T1000 (cell line): ENCODE results near the gene TMCC1.
A peak's percentile ranks its signal among the peaks of the same experiment; 100 is the strongest.
"Not testable (repeated sequence)": the region's sequence is repeated elsewhere in the genome, so short reads cannot be mapped to it uniquely, and the experiment has no call there.

Source experiments
- DNase-seq: peaks from one replicate; lab custom pipeline; 2025; ENCODE audit warnings: mixed read lengths; lab: John Stamatoyannopoulos, UW

Gene TMCC1

GRCh38 chr3:129650256-129650872 is 243.1 kb downstream of the TMCC1 start:
- DNase-seq: peak; percentile 49

- DNase-seq: no peak
These were observed 245.1 kb downstream of the TMCC1 start for GRCh38 chr3:129648391-129648790.

GRCh38 chr3:129645286-129645685 is 248.2 kb downstream of the TMCC1 start:
- DNase-seq: no peak

- no peak for DNase-seq
These were observed 248.7 kb downstream of the TMCC1 start for GRCh38 chr3:129644836-129645235.

- DNase-seq: not testable (repeated sequence)
These were observed 251.8 kb downstream of the TMCC1 start for GRCh38 chr3:129641567-129642260.

- not testable (repeated sequence) for DNase-seq
These were observed 252.5 kb downstream of the TMCC1 start for GRCh38 chr3:129640985-129641384.

- DNase-seq: no peak
These were observed 255.0 kb downstream of the TMCC1 start for GRCh38 chr3:129638481-129638880.

- no peak for DNase-seq
These were observed 257.4 kb downstream of the TMCC1 start for GRCh38 chr3:129636082-129636481.

GRCh38 chr3:129635656-129636055 is 257.9 kb downstream of the TMCC1 start:
- DNase-seq: no peak

GRCh38 chr3:129633751-129634481 is 259.6 kb downstream of the TMCC1 start:
- no peak for DNase-seq

- DNase-seq: no peak
These were observed 260.5 kb downstream of the TMCC1 start for GRCh38 chr3:129632977-129633376.

- no peak for DNase-seq
These were observed 261.0 kb downstream of the TMCC1 start for GRCh38 chr3:129632556-129632955.

GRCh38 chr3:129632056-129632455 is 261.5 kb downstream of the TMCC1 start:
- DNase-seq: no peak

- no peak for DNase-seq
These were observed 264.5 kb downstream of the TMCC1 start for GRCh38 chr3:129629011-129629410.

- no peak for DNase-seq
These were observed 265.4 kb downstream of the TMCC1 start for GRCh38 chr3:129628169-129628522.

GRCh38 chr3:129627350-129628168 is 266.0 kb downstream of the TMCC1 start:
- DNase-seq: no peak

- DNase-seq: peak; percentile 64
These were observed 266.7 kb downstream of the TMCC1 start for GRCh38 chr3:129626744-129627349.

GRCh38 chr3:129625072-129625874 is 268.2 kb downstream of the TMCC1 start:
- DNase-seq: no peak

GRCh38 chr3:129624347-129625071 is 269.0 kb downstream of the TMCC1 start:
- DNase-seq: no peak

GRCh38 chr3:129623447-129624118 is 269.9 kb downstream of the TMCC1 start:
- no peak for DNase-seq
